ENCODE measurements around the gene UBAP2. TPM values are rescaled to one million over a fixed set of nuclear protein-coding genes. Genes with fewer than 3 reads are reported as not detected.

Gene UBAP2
- total and polyA plus RNA-seq, 2 donors (not counting 3 experiments of a cell fraction or from before 2014, with no cell fraction given): 43.2 to 55.8 TPM

DNA sequence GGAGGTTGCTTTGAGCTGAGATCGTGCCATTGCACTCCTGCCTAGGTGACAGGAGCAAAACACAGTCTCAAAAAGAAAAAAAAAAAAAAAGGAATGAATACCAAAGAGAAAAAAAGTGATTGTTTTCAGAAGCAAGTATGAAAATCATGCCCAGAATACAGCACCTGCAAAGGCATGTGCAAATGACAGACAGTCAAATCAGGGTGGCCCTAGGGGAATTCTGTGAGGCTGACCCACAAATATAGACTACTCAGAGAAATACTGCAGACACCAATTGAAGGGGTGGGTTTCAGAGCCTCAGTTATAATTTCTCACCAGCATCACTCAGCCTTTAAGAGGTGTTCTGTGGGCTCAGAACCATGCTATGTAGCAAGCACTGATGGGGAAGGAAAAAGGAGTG is 49.2 kb upstream of the UBAP2 start:
- no peak overlapping the region for H3K4me2 ChIP-seq (ENCODE audit: insufficient read depth, low read length)
- FAIRE-seq: no peak
- dilution Hi-C loops (cut with MboI; ENCODE audit: extremely low pct_ligation_motif_present, low sequenced_read_pairs) (no loop called here), intact Hi-C loops (cut with micrococcal nuclease) (no loop called here)
- no peak overlapping the region for H3K4me3 ChIP-seq (replicated peaks in 1 of 3; ENCODE audit: insufficient read depth in 1 of 3, low read depth in 1 of 3, low read length in 3 of 3)
- no TSS peak for BruUV-seq (replicated peaks)
- TF ChIP-seq POLR2A (IDR thresholded peaks at IDR 0.05; ENCODE audit: low read depth, low read length) (no peak), GATA2 (IDR thresholded peaks at IDR 0.05; ENCODE audit: insufficient read depth, insufficient read length, low read depth, low read length) (no peak), POLR2AphosphoS5 (IDR thresholded peaks at IDR 0.05; ENCODE audit: insufficient read depth, low read depth, low read length) (no peak), JUN (IDR thresholded peaks at IDR 0.05; ENCODE audit: borderline replicate concordance, insufficient read depth, insufficient read length, low read depth) (no peak), FOS (IDR thresholded peaks at IDR 0.05; ENCODE audit: borderline replicate concordance, insufficient read depth, low read length) (no peak)
- H2AFZ ChIP-seq (ENCODE audit: low read depth, low read length): no peak overlapping the region
- no peaks in the 10 kb centered on the region for H3K9me1 ChIP-seq (replicated peaks; ENCODE audit: control insufficient read depth, extremely low read depth, insufficient read depth, low read length)
- no peaks in the 10 kb centered on the region for H3K4me1 ChIP-seq (ENCODE audit: control insufficient read depth, extremely low read depth, insufficient read depth, low read length)
- H3K27me3 ChIP-seq (ENCODE audit: control insufficient read depth in 2 of 2, insufficient read depth in 2 of 2, low read length in 2 of 2): no peaks in the 10 kb centered on the region
- ChIA-PET POLR2A (no interaction called here), CTCF (interaction anchor here (1.0 kb wide), 1 partner anchor 174 kb away, joined by 3 read pairs; no protein-coding TSS in a partner anchor)
- no peaks in the 10 kb centered on the region for H3K79me2 ChIP-seq (ENCODE audit: control insufficient read depth, insufficient read depth, low read length)
- no peaks in the 10 kb centered on the region for H4K20me1 ChIP-seq (replicated peaks; ENCODE audit: control insufficient read depth, extremely low read depth, insufficient read depth, low read length)
- DNase-seq (ENCODE audit: low read depth, low spot score): no peak
- peaks cover 9 to 27% of the 10 kb centered on the region in 2 experiments for H3K36me3 ChIP-seq (ENCODE audit: control insufficient read depth in 2 of 2, extremely low read depth in 1 of 2, insufficient read depth in 2 of 2, low read length in 2 of 2)
- H3K9ac ChIP-seq (replicated peaks; ENCODE audit: extremely low read depth, insufficient read depth, low read length): no peak overlapping the region
- H3K27ac ChIP-seq (ENCODE audit: insufficient read depth, low read depth, low read length): no peak overlapping the region
- H3K9me3 ChIP-seq (replicated peaks; ENCODE audit: control insufficient read depth, insufficient read depth, low read length): no peaks in the 10 kb centered on the region

DNA sequence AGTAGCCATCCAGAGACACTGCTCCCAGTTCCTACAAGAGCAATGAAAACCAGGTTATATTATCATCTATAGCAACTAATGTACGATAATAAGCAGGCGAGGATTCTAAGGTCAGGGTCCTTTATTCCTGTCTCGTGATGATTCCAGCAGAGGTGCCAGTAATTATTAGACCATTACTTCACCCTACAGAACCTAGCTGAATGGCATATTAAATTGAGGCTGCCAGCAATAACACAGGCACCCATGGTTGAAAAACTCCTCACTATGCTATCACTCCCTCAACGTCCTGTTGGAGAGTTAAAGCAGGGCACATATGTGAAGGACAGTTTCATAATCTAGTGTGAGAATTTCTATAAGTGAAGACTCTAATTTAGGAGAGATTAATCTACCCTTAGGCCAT is 48.1 kb upstream of the UBAP2 start:
- H3K9ac ChIP-seq (replicated peaks; ENCODE audit: extremely low read depth, insufficient read depth, low read length): no peak overlapping the region
- H3K79me2 ChIP-seq (ENCODE audit: control insufficient read depth, insufficient read depth, low read length): no peaks in the 10 kb centered on the region
- no peaks in the 10 kb centered on the region for H3K9me3 ChIP-seq (replicated peaks; ENCODE audit: control insufficient read depth, insufficient read depth, low read length)
- H3K9me1 ChIP-seq (replicated peaks; ENCODE audit: control insufficient read depth, extremely low read depth, insufficient read depth, low read length): no peaks in the 10 kb centered on the region
- peaks cover 9 to 24% of the 10 kb centered on the region in 2 experiments for H3K36me3 ChIP-seq (ENCODE audit: control insufficient read depth in 2 of 2, extremely low read depth in 1 of 2, insufficient read depth in 2 of 2, low read length in 2 of 2)
- no peaks in the 10 kb centered on the region for H3K4me1 ChIP-seq (ENCODE audit: control insufficient read depth, extremely low read depth, insufficient read depth, low read length)
- ChIA-PET POLR2A (no interaction called here), CTCF (no interaction called here)
- no peak for TF ChIP-seq JUN (IDR thresholded peaks at IDR 0.05; ENCODE audit: borderline replicate concordance, insufficient read depth, insufficient read length, low read depth)
- no peak for TF ChIP-seq FOS (IDR thresholded peaks at IDR 0.05; ENCODE audit: borderline replicate concordance, insufficient read depth, low read length)
- TF ChIP-seq, protein P1, sequence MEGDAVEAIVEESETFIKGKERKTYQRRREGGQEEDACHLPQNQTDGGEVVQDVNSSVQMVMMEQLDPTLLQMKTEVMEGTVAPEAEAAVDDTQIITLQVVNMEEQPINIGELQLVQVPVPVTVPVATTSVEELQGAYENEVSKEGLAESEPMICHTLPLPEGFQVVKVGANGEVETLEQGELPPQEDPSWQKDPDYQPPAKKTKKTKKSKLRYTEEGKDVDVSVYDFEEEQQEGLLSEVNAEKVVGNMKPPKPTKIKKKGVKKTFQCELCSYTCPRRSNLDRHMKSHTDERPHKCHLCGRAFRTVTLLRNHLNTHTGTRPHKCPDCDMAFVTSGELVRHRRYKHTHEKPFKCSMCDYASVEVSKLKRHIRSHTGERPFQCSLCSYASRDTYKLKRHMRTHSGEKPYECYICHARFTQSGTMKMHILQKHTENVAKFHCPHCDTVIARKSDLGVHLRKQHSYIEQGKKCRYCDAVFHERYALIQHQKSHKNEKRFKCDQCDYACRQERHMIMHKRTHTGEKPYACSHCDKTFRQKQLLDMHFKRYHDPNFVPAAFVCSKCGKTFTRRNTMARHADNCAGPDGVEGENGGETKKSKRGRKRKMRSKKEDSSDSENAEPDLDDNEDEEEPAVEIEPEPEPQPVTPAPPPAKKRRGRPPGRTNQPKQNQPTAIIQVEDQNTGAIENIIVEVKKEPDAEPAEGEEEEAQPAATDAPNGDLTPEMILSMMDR (IDR thresholded peaks at IDR 0.05; ENCODE audit: extremely low read depth in 1 of 2, insufficient read depth in 1 of 2, low read depth in 1 of 2, low read length in 2 of 2): no peak
- TF ChIP-seq, protein P2, sequence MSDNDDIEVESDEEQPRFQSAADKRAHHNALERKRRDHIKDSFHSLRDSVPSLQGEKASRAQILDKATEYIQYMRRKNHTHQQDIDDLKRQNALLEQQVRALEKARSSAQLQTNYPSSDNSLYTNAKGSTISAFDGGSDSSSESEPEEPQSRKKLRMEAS (IDR thresholded peaks at IDR 0.05; ENCODE audit: insufficient read depth, insufficient read length): no peak
- no peak for TF ChIP-seq GATA2 (IDR thresholded peaks at IDR 0.05; ENCODE audit: insufficient read depth, insufficient read length, low read depth, low read length)
- no peak for TF ChIP-seq POLR2AphosphoS5 (IDR thresholded peaks at IDR 0.05; ENCODE audit: insufficient read depth, low read depth, low read length)
- no peak for TF ChIP-seq POLR2A (IDR thresholded peaks at IDR 0.05; ENCODE audit: low read depth, low read length)
- TF ChIP-seq MYC (IDR thresholded peaks at IDR 0.05; ENCODE audit: low read depth, low read length): no peak
- TF ChIP-seq EZH2 (IDR thresholded peaks at IDR 0.05; ENCODE audit: borderline replicate concordance, low read depth, low read length, severe bottlenecking): no peak
- dilution Hi-C loops (cut with MboI; ENCODE audit: extremely low pct_ligation_motif_present, low sequenced_read_pairs): no loop called here
- H3K4me2 ChIP-seq (ENCODE audit: insufficient read depth, low read length): no peak overlapping the region
- H3K27me3 ChIP-seq (ENCODE audit: control insufficient read depth in 2 of 2, insufficient read depth in 2 of 2, low read length in 2 of 2): no peaks in the 10 kb centered on the region
- intact Hi-C loops (cut with micrococcal nuclease): no loop called here
- no peak overlapping the region for H3K27ac ChIP-seq (ENCODE audit: insufficient read depth, low read depth, low read length)
- FAIRE-seq (no peak), DNase-seq (ENCODE audit: low read depth, low spot score) (no peak)
- H4K20me1 ChIP-seq (replicated peaks; ENCODE audit: control insufficient read depth, extremely low read depth, insufficient read depth, low read length): no peaks in the 10 kb centered on the region
- BruUV-seq (replicated peaks): no TSS peak
- no peak overlapping the region for H2AFZ ChIP-seq (ENCODE audit: low read depth, low read length)
- H3K4me3 ChIP-seq (replicated peaks in 1 of 3; ENCODE audit: insufficient read depth in 1 of 3, low read depth in 1 of 3, low read length in 3 of 3): no peak overlapping the region

Measured in endothelial cell of umbilical vein (primary cell).